Measurements from ENCODE around the gene COG5. TPM values are rescaled to one million over a fixed set of nuclear protein-coding genes. Genes with fewer than 3 reads are reported as not detected.

Gene COG5
- total and polyA plus RNA-seq, 4 donors, result 4.1 to 27.1 (median 8.4) TPM

DNA sequence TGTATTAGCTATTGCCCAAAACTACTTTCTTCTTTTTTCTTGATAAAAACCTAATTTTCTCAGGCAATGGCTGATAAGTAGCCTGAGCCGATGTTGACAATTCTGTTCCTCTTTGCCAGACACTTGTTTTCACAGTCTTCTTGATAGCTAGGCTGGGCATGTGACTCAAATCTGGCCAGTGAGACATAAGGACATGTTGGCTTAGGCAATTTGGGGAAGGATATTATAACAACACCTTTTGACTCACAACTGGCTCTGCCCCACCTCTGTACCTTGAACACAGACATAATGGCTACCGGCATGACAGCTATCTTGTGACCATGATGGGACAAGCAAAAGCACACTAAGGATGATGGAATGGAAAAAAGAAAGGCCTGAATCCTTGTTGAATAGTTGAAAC lies 166.7 kb downstream of the COG5 start:
- TF ChIP-seq HNF4G (IDR thresholded peaks at IDR 0.05) (no peak), EGR1 (IDR thresholded peaks at IDR 0.05; ENCODE audit: low read depth in 2 of 2) (no peak), CTCF (IDR thresholded peaks at IDR 0.05; ENCODE audit: low read depth, low read length, missing input control) (no peak)
- TF ChIP-seq, protein P1, sequence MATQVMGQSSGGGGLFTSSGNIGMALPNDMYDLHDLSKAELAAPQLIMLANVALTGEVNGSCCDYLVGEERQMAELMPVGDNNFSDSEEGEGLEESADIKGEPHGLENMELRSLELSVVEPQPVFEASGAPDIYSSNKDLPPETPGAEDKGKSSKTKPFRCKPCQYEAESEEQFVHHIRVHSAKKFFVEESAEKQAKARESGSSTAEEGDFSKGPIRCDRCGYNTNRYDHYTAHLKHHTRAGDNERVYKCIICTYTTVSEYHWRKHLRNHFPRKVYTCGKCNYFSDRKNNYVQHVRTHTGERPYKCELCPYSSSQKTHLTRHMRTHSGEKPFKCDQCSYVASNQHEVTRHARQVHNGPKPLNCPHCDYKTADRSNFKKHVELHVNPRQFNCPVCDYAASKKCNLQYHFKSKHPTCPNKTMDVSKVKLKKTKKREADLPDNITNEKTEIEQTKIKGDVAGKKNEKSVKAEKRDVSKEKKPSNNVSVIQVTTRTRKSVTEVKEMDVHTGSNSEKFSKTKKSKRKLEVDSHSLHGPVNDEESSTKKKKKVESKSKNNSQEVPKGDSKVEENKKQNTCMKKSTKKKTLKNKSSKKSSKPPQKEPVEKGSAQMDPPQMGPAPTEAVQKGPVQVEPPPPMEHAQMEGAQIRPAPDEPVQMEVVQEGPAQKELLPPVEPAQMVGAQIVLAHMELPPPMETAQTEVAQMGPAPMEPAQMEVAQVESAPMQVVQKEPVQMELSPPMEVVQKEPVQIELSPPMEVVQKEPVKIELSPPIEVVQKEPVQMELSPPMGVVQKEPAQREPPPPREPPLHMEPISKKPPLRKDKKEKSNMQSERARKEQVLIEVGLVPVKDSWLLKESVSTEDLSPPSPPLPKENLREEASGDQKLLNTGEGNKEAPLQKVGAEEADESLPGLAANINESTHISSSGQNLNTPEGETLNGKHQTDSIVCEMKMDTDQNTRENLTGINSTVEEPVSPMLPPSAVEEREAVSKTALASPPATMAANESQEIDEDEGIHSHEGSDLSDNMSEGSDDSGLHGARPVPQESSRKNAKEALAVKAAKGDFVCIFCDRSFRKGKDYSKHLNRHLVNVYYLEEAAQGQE (IDR thresholded peaks at IDR 0.05), result no peak
- DNase-seq (ENCODE audit: low spot score), result no peak
- 91% methylated on average over 2 of the region's 2 CpGs for WGBS
- Histone ChIP-seq H3K4me3 (ENCODE audit: low read depth in 1 of 3, low read length in 3 of 3) (no peak overlapping the region), H3K27me3 (ENCODE audit: control insufficient read depth in 4 of 4, insufficient read depth in 4 of 4, low read length in 3 of 4) (no peaks in the 10 kb centered on the region), H3K9ac (ENCODE audit: low read depth in 1 of 2, low read length in 2 of 2) (no peak overlapping the region), H3K36me3 (ENCODE audit: control insufficient read depth in 4 of 4, insufficient read depth in 3 of 4, low read depth in 1 of 4, low read length in 3 of 4) (peaks cover 0 to 2% (median 0%) of the 10 kb centered on the region in 4 donors), H3K4me1 (ENCODE audit: control insufficient read depth in 4 of 4, insufficient read depth in 4 of 4, low read length in 3 of 4) (peaks cover 0 to 1% (median 0%) of the 10 kb centered on the region in 4 donors), H3K27ac (ENCODE audit: low read depth in 1 of 2, low read length in 2 of 2) (no peak overlapping the region), H3K9me3 (ENCODE audit: control insufficient read depth in 4 of 4, low read length in 3 of 4) (no peaks in the 10 kb centered on the region)

GRCh38 chr7:107396081-107396480 lies 167.6 kb downstream of the COG5 start:
- Histone ChIP-seq H3K27ac (ENCODE audit: low read depth in 1 of 2, low read length in 2 of 2) (no peak overlapping the region), H3K27me3 (ENCODE audit: control insufficient read depth in 4 of 4, insufficient read depth in 4 of 4, low read length in 3 of 4) (no peaks in the 10 kb centered on the region), H3K9ac (ENCODE audit: low read depth in 1 of 2, low read length in 2 of 2) (no peak overlapping the region), H3K9me3 (ENCODE audit: control insufficient read depth in 4 of 4, low read length in 3 of 4) (no peaks in the 10 kb centered on the region), H3K4me1 (ENCODE audit: control insufficient read depth in 4 of 4, insufficient read depth in 4 of 4, low read length in 3 of 4) (peaks cover 0 to 2% (median 0%) of the 10 kb centered on the region in 4 donors), H3K36me3 (ENCODE audit: control insufficient read depth in 4 of 4, insufficient read depth in 3 of 4, low read depth in 1 of 4, low read length in 3 of 4) (peaks cover 0 to 2% (median 0%) of the 10 kb centered on the region in 4 donors), H3K4me3 (ENCODE audit: low read depth in 1 of 3, low read length in 3 of 3) (no peak overlapping the region)
- WGBS, result 100% methylated on average over 1 of the region's 1 CpG
- DNase-seq (ENCODE audit: low spot score), result no peak
- TF ChIP-seq, protein P2, sequence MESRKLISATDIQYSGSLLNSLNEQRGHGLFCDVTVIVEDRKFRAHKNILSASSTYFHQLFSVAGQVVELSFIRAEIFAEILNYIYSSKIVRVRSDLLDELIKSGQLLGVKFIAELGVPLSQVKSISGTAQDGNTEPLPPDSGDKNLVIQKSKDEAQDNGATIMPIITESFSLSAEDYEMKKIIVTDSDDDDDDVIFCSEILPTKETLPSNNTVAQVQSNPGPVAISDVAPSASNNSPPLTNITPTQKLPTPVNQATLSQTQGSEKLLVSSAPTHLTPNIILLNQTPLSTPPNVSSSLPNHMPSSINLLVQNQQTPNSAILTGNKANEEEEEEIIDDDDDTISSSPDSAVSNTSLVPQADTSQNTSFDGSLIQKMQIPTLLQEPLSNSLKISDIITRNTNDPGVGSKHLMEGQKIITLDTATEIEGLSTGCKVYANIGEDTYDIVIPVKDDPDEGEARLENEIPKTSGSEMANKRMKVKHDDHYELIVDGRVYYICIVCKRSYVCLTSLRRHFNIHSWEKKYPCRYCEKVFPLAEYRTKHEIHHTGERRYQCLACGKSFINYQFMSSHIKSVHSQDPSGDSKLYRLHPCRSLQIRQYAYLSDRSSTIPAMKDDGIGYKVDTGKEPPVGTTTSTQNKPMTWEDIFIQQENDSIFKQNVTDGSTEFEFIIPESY (IDR thresholded peaks at IDR 0.05), result no peak
- no peak for TF ChIP-seq HNF4G (IDR thresholded peaks at IDR 0.05)
- TF ChIP-seq, protein P3, sequence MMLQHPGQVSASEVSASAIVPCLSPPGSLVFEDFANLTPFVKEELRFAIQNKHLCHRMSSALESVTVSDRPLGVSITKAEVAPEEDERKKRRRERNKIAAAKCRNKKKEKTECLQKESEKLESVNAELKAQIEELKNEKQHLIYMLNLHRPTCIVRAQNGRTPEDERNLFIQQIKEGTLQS (IDR thresholded peaks at IDR 0.05), result no peak
- no peak for TF ChIP-seq NR2F2 (IDR thresholded peaks at IDR 0.05)
- TF ChIP-seq HNF4A (conservative IDR thresholded peaks at IDR 0.05), result no peak
- no peak for TF ChIP-seq TAF1 (conservative IDR thresholded peaks at IDR 0.05)

- no peak for DNase-seq (ENCODE audit: low spot score)
- no peak overlapping the region for H3K27ac ChIP-seq (ENCODE audit: low read depth in 1 of 2, low read length in 2 of 2)
- H3K4me3 ChIP-seq (ENCODE audit: low read depth in 1 of 3, low read length in 3 of 3), result no peak overlapping the region
- peaks cover 0 to 2% (median 0%) of the 10 kb centered on the region in 4 donors for H3K4me1 ChIP-seq (ENCODE audit: control insufficient read depth in 4 of 4, insufficient read depth in 4 of 4, low read length in 3 of 4)
- WGBS, result 96% methylated on average over 1 of the region's 1 CpG
- H3K36me3 ChIP-seq (ENCODE audit: control insufficient read depth in 4 of 4, insufficient read depth in 3 of 4, low read depth in 1 of 4, low read length in 3 of 4), result peaks cover 0 to 2% (median 0%) of the 10 kb centered on the region in 4 donors
- no peaks in the 10 kb centered on the region for H3K9me3 ChIP-seq (ENCODE audit: control insufficient read depth in 4 of 4, low read length in 3 of 4)
- no peak overlapping the region for H3K9ac ChIP-seq (ENCODE audit: low read depth in 1 of 2, low read length in 2 of 2)
- no peaks in the 10 kb centered on the region for H3K27me3 ChIP-seq (ENCODE audit: control insufficient read depth in 4 of 4, insufficient read depth in 4 of 4, low read length in 3 of 4)
- no peak for TF ChIP-seq FOXA1 (IDR thresholded peaks at IDR 0.05)
- TF ChIP-seq GABPA (IDR thresholded peaks at IDR 0.05 in 1 of 2, conservative IDR thresholded peaks at IDR 0.05 in 1 of 2), result no peak
- TF ChIP-seq RXRA (IDR thresholded peaks at IDR 0.05), result no peak
- TF ChIP-seq EGR1 (IDR thresholded peaks at IDR 0.05; ENCODE audit: low read depth in 2 of 2), result no peak
- TF ChIP-seq, protein P2 (IDR thresholded peaks at IDR 0.05), result no peak
- TF ChIP-seq YY1 (IDR thresholded peaks at IDR 0.05), result no peak
- TF ChIP-seq RAD21 (IDR thresholded peaks at IDR 0.05), result no peak
- no peak for TF ChIP-seq HNF4G (IDR thresholded peaks at IDR 0.05)
- TF ChIP-seq HNF4A (conservative IDR thresholded peaks at IDR 0.05), result no peak
- TF ChIP-seq NR2F2 (IDR thresholded peaks at IDR 0.05), result no peak
These were observed 168.9 kb downstream of the COG5 start for GRCh38 chr7:107394831-107395230.
